Activated naive CD4-positive, alpha-beta T cell treated with anti-CD3 and anti-CD28 coated beads, Interleukin-2, amount 10 ng/mL, durations not matched to agents 7 days and 5 days (primary cell): ENCODE measurements around the gene CAMTA1.

ENCODE experiments used
- CTCF ChIA-PET: fragments of 350-600 bp; sonication (Branson Sonifier 250); formaldehyde crosslinking; loops from one replicate; lab custom pipeline; 2021; ENCODE audit warnings: antibody characterized with exemption; lab: Charles Lee
- DNase-seq: peaks from one replicate; pipeline ENCODE4 v3.0.0-alpha.2; 2020
- H3K27ac Mint-ChIP-seq: one replicate; pipeline ENCODE4 v1.8.0; 2021; ENCODE audit warnings: mild to moderate bottlenecking, moderate library complexity, mixed read lengths
- H3K27me3 Mint-ChIP-seq: one replicate; pipeline ENCODE4 v1.8.0; 2021; ENCODE audit warnings: mild to moderate bottlenecking, mixed read lengths
- H3K36me3 Mint-ChIP-seq: one replicate; pipeline ENCODE4 v1.8.0; 2021; ENCODE audit warnings: mixed read lengths
- H3K4me1 Mint-ChIP-seq: one replicate; pipeline ENCODE4 v1.8.0; 2021; ENCODE audit warnings: mixed read lengths
- H3K4me3 Mint-ChIP-seq: one replicate; pipeline ENCODE4 v1.8.0; 2021; ENCODE audit warnings: mild to moderate bottlenecking, moderate library complexity, mixed read lengths
- H3K9me3 Mint-ChIP-seq: one replicate; pipeline ENCODE4 v1.8.0; 2021; ENCODE audit warnings: mixed read lengths

The CAMTA1 gene

DNA sequence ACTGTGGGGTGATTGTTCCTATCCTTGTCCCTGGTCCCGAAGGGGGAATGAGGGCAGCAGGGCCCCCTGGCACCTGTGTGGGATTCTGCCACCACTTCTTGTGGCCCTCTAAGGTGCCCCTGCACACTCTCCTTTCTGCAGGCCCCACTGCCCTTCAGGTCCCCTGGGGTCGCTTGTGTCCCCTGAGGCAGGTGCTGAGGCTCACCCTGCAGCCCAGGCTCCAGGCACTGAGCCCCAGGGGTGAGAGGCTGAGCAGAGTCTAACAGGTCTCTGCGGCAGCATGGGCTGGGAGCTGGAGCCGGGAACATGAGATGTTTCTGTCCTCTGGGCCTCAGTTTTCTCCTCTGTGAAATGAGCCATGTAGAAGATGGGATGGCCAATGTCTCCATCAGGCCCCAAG is 774.9 kb downstream of the CAMTA1 start:
- CTCF ChIA-PET, result no interaction called here
- Mint-ChIP-seq H3K27ac (no peak overlapping the region), H3K27me3 (peaks cover 15% of the 10 kb centered on the region), H3K4me3 (no peak overlapping the region), H3K9me3 (no peaks in the 10 kb centered on the region), H3K4me1 (no peaks in the 10 kb centered on the region), H3K36me3 (no peaks in the 10 kb centered on the region)
- no peak for DNase-seq

GRCh38 chr1:7560601-7561181 is 775.4 kb downstream of the CAMTA1 start:
- H3K27me3 Mint-ChIP-seq, result peaks cover 9% of the 10 kb centered on the region
- H3K27ac Mint-ChIP-seq, result no peak overlapping the region
- CTCF ChIA-PET, result no interaction called here

DNA sequence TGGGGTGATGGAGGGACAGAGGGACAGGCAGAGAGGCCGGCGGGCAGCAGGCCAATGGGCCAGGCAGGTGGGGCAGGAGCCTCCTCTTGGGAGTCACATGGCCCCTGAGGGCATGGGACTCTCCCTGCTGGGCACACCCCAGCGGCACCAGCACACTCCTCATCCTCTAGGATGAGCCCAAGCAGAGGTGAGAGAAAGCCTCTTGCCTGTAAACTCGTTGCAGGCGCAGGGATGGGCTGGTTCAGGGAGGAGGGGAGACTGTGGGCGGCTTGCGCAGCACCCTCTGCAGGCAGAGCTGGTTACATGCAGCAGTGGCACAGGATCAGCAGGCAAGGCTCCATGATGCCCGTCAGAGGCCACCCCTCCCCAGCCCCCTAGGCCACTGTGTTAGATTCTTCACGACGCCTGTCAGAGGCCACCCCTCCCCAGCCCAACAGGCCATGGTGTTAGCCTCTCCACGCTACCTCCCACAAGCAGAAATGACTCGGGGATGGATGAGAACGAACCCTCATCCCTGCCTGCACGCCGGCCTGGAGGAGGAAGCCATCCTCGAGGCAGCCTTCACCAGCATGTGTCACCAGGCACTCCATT is 776.2 kb downstream of the CAMTA1 start:
- no peak overlapping the region for H3K4me3 Mint-ChIP-seq
- peaks cover 3% of the 10 kb centered on the region for H3K27me3 Mint-ChIP-seq
- H3K9me3 Mint-ChIP-seq, result no peaks in the 10 kb centered on the region
- CTCF ChIA-PET, result no interaction called here
- no peak overlapping the region for H3K27ac Mint-ChIP-seq
- H3K36me3 Mint-ChIP-seq, result no peaks in the 10 kb centered on the region
- DNase-seq, result no peak
- no peaks in the 10 kb centered on the region for H3K4me1 Mint-ChIP-seq

More at GRCh38 chr1:7560601-7561181, 775.4 kb downstream of the CAMTA1 start:
- Mint-ChIP-seq H3K4me1 (no peaks in the 10 kb centered on the region), H3K9me3 (no peaks in the 10 kb centered on the region), H3K4me3 (no peak overlapping the region), H3K36me3 (no peaks in the 10 kb centered on the region)
- DNase-seq, result no peak

DNA sequence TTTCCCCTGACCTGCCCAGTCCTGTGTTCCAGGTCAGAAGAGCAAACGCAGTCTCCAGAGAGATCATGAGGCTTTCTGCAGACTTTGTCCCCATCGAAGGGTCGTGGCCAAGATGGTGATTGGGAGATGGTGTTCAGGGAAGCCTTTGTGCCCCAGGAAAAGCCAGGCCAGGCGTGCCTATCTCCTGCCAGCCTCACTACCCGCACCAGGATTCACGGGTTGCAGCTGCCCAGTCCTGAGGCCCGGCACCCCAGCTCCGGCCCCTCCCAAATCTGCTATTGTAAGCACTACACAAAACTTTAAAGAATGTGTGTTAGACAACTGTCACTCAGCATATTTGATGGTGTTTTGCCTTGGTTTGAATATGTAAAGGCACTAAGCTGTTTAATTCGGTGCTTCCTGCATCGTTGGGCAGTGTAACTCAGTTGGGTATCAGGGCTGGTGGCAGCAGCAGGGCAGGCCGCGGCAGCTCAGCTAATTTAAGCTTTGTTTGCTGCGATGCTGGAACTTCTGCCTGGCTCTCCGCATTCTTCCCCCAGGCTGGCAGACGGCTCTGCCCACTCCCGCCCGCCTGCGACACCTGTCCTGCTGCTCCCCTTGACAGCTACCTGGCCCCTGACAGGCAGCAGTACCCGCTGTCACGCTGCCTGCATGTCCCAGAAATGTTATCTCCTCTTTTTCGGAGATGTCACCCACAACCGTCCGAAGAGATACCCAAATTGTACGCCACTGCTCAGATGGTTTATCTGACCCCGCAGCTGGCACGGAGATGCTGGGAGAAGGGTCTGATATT is 776.9 kb downstream of the CAMTA1 start:
- no peak overlapping the region for H3K27ac Mint-ChIP-seq
- no peaks in the 10 kb centered on the region for H3K36me3 Mint-ChIP-seq
- no peak for DNase-seq
- no peaks in the 10 kb centered on the region for H3K4me1 Mint-ChIP-seq
- CTCF ChIA-PET, result interaction anchor here (0.9 kb wide), 1 partner anchor 8 kb away, joined by 3 read pairs; no protein-coding TSS in a partner anchor
- no peaks in the 10 kb centered on the region for H3K9me3 Mint-ChIP-seq
- H3K27me3 Mint-ChIP-seq, result no peaks in the 10 kb centered on the region
- no peak overlapping the region for H3K4me3 Mint-ChIP-seq

DNA sequence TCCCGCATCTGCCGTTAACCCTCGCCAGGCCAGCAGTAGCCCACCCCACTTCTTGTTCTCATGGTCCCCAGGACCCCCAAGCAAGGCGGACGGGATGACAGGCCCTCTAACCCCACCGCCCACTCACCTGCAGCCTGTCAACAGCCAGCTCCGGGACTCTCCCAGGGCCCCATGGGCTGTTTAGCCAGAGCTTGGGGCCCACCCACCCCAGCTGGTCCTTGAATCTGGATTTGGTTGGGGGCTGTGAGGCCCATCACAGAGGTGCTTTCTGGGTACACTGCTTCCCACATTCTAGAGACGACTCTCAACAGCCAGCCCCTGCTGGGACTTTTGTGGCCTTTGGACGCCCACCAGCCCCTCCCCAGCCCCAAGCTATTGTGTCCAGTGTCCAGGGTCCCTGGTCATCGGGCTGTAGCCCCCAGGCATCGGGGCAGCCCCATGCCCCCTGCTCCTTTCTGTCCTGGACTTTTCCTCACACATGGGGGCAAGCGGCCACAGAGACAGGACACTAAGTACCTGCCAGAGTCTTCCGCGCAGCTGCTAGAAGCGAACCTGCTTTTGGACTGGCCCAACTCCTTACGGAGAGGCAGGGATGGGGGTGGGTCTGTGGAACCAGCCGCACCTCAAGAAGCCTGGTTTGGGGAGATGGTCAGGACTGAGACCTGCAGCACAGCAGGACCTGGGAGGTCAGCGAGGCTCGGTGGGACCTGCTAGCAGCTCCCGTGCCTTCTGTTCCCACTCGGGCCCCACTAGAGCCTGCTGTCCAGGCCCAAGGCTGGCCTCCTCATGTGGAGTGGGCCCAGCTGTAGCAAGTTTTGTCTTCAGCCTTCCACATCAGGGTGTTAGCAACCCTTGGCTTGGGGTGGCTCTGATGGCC is 777.7 kb downstream of the CAMTA1 start:
- Mint-ChIP-seq H3K4me3 (no peak overlapping the region), H3K36me3 (no peaks in the 10 kb centered on the region), H3K27ac (no peak overlapping the region), H3K9me3 (no peaks in the 10 kb centered on the region), H3K4me1 (no peaks in the 10 kb centered on the region), H3K27me3 (no peaks in the 10 kb centered on the region)
- no peak for DNase-seq
- CTCF ChIA-PET, result interaction anchor here (0.9 kb wide), 1 partner anchor 9 kb away, joined by 3 read pairs; no protein-coding TSS in a partner anchor

DNA sequence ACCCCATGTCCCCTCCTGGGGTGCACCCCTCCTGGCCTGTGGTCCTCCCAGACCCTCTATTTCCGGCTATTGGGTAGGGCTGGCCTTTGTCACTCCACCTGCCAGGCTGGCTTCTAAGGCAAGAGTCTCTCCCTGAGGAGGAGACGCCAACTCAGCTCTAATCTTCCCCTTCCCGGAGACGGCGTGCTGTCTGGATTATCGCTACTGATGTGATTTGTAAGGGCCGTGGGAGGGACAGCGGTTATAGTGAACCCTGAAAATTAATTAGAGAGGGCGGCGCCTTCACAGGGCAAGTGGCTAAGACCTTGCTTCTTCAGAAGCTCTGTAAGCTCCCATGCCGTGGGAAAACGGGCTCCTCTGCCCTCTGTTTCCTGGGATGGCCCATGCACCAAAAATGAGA is 778.9 kb downstream of the CAMTA1 start:
- DNase-seq, result no peak
- Mint-ChIP-seq H3K4me3 (no peak overlapping the region), H3K36me3 (no peaks in the 10 kb centered on the region), H3K9me3 (no peaks in the 10 kb centered on the region), H3K27me3 (no peaks in the 10 kb centered on the region), H3K27ac (no peak overlapping the region), H3K4me1 (no peaks in the 10 kb centered on the region)
- CTCF ChIA-PET, result no interaction called here

- H3K4me1 Mint-ChIP-seq, result no peaks in the 10 kb centered on the region
- no peaks in the 10 kb centered on the region for H3K9me3 Mint-ChIP-seq
- CTCF ChIA-PET, result no interaction called here
- no peak overlapping the region for H3K27ac Mint-ChIP-seq
- DNase-seq, result no peak
- no peak overlapping the region for H3K4me3 Mint-ChIP-seq
- no peaks in the 10 kb centered on the region for H3K27me3 Mint-ChIP-seq
- no peaks in the 10 kb centered on the region for H3K36me3 Mint-ChIP-seq
Observed at GRCh38 chr1:7565099-7565750, 780.0 kb downstream of the CAMTA1 start.

DNA sequence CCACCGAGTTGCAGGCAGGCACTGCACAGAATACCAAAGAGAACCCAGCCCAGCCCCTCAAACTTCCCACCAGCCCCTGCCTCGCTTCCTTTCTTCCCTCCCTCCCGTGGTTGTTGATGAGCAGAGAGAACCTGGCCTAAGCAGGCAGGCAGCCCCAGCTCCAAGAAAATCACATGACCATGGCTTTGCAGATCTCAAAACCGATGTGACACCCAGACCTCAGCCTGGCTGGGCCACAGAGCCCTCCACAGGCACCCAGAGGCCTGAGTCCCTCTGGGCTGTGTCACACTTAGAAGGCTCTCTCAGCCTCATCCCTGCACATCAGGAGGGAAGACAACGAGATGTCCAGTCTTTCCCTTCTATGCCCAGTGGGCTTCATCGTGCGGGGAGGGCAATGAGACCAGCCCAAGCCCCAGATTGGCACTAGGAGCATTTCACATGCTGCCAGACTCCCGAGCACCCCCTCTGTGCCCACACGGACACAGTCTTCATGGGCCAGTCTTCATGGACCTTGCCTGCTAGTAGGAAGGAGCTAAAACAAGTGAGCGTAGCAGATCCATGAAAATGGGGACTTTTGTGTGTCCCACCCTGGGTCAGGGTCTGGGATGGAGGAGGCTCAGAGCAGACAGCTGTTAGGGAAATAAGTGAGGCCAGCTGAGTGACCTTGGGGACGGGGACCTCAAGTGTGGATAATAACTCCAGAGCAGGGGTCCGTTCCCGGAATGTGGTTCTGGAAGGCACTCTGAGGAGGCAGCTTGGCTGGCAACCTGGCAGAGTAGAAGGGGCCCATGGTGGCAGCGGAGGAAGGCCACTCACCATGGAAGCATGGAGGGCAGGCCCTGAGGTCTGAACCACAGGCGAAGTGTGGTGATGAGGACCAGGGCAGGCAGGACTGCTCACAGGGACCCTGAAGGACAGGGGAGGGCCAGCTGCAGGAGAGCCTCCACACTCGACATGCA is 781.4 kb downstream of the CAMTA1 start:
- Mint-ChIP-seq H3K36me3 (no peaks in the 10 kb centered on the region), H3K4me1 (no peaks in the 10 kb centered on the region), H3K4me3 (no peak overlapping the region), H3K27ac (no peak overlapping the region), H3K9me3 (no peaks in the 10 kb centered on the region), H3K27me3 (no peaks in the 10 kb centered on the region)
- CTCF ChIA-PET, result no interaction called here
- no peak for DNase-seq

GRCh38 chr1:7567376-7567775 is 782.1 kb downstream of the CAMTA1 start:
- no peaks in the 10 kb centered on the region for H3K4me1 Mint-ChIP-seq
- no peak for DNase-seq
- no peak overlapping the region for H3K27ac Mint-ChIP-seq
- H3K4me3 Mint-ChIP-seq, result no peak overlapping the region
- no peaks in the 10 kb centered on the region for H3K9me3 Mint-ChIP-seq
- no peaks in the 10 kb centered on the region for H3K27me3 Mint-ChIP-seq
- CTCF ChIA-PET, result no interaction called here
- no peaks in the 10 kb centered on the region for H3K36me3 Mint-ChIP-seq

- CTCF ChIA-PET, result no interaction called here
- DNase-seq, result no peak
- no peaks in the 10 kb centered on the region for H3K9me3 Mint-ChIP-seq
- no peak overlapping the region for H3K27ac Mint-ChIP-seq
- H3K4me1 Mint-ChIP-seq, result no peaks in the 10 kb centered on the region
- H3K36me3 Mint-ChIP-seq, result no peaks in the 10 kb centered on the region
- H3K4me3 Mint-ChIP-seq, result no peak overlapping the region
- H3K27me3 Mint-ChIP-seq, result no peaks in the 10 kb centered on the region
Observed at GRCh38 chr1:7568053-7568452, 782.8 kb downstream of the CAMTA1 start.

DNA sequence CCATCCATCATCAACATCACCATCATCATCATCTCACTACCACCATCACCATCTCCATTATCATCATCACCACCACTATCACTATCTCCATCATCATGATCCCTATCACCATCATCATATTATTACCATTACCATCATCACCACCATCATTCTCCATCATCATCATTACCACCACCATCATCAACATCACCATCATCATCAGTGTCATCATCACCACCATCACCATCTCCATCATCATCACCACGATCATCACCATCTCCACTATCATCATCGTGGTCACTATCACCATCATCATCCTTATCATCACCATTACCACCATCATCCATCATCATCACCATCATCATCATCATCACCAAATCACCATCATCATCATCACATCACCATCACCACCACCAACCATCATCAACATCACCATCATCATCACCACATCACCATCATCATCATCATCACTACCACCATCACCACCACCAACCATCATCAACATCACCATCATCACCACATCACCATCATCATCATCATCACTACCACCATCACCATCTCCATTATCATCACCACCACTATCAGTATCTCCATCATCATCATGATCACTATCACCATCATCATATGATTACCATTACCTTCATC is 783.8 kb downstream of the CAMTA1 start:
- Mint-ChIP-seq H3K27ac (no peak overlapping the region), H3K4me3 (no peak overlapping the region), H3K36me3 (no peaks in the 10 kb centered on the region), H3K9me3 (no peaks in the 10 kb centered on the region), H3K4me1 (no peaks in the 10 kb centered on the region), H3K27me3 (no peaks in the 10 kb centered on the region)
- CTCF ChIA-PET, result no interaction called here
- DNase-seq, result no peak

DNA sequence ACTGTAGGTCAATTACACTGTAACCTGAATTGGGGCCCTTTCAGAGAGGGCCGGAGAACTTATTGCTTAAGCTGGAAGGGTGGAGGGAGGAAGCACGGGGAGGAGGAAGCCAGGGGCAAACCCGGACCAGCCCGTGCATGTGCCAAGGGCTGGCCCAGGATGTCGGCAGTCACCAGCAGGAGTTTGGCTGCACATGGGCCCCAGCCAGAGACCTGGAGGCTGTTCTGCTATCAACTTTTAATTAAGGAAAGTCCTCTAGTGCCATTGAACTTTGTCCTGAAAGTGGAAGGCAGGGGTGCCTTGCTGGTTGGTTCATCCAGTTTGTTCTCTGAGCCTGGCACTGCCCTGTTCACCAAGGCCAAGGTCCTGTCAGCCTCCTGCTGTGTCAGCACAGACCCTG is 785.1 kb downstream of the CAMTA1 start:
- CTCF ChIA-PET, result no interaction called here
- peaks cover 3% of the 10 kb centered on the region for H3K27me3 Mint-ChIP-seq
- H3K4me1 Mint-ChIP-seq, result no peaks in the 10 kb centered on the region
- no peaks in the 10 kb centered on the region for H3K9me3 Mint-ChIP-seq
- H3K36me3 Mint-ChIP-seq, result no peaks in the 10 kb centered on the region
- H3K4me3 Mint-ChIP-seq, result no peak overlapping the region
- H3K27ac Mint-ChIP-seq, result no peak overlapping the region
- no peak for DNase-seq
